ENCODE data around the gene CDC42BPA.

CDC42BPA gene

DNA sequence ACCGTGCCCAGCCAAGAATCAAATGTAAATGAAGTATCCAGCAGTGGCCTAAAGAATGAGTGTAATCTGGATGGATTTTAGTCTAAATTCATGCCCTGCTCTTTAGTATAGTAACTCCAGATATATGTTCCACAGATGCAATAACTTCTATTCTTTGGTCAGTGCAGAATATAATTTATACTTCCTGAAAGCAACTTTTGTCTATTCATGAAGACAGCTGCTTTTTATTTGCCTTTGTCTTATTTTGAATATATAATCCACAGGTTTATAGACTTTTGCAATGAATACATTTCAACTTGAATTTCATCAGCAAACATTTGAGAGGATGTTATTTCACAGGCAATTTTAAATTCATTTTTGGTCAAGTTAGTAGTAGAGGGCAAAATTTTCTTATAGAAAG, 54.4 kb downstream of the CDC42BPA start:
- Histone ChIP-seq H3K9ac (ENCODE audit: low read length) (no peak overlapping the region), H3K4me3 (ENCODE audit: low read length) (no peak overlapping the region), H3K27me3 (ENCODE audit: control insufficient read depth, insufficient read depth, low read length) (no peaks in the 10 kb centered on the region), H3K9me3 (ENCODE audit: control insufficient read depth, low read length) (no peaks in the 10 kb centered on the region), H3K4me1 (ENCODE audit: control insufficient read depth, insufficient read depth, low read length) (no peaks in the 10 kb centered on the region), H3K36me3 (ENCODE audit: control insufficient read depth, insufficient read depth, low read length) (no peaks in the 10 kb centered on the region)

DNA sequence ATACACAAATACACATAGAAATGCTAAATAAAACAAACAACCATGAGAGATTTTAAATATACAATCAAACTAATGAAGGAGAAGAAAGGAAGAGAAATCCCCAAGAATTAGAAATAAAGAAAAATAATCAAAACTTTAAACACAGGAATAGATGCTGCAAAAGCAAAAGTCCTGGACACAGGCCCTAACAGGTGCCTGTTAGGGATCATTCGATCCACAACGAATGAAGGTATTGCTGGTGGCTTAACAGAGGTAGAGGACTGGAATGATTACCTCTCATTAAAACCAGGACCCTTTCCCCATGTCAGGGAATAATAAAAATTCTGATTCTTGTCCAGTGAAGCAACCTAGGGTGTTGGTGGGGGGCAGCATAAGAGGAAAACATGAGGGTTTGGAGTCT, 56.8 kb downstream of the CDC42BPA start:
- Histone ChIP-seq H3K4me1 (ENCODE audit: control insufficient read depth, insufficient read depth, low read length) (no peaks in the 10 kb centered on the region), H3K27me3 (ENCODE audit: control insufficient read depth, insufficient read depth, low read length) (no peaks in the 10 kb centered on the region), H3K4me3 (ENCODE audit: low read length) (no peak overlapping the region), H3K9ac (ENCODE audit: low read length) (no peak overlapping the region), H3K9me3 (ENCODE audit: control insufficient read depth, low read length) (no peaks in the 10 kb centered on the region), H3K36me3 (ENCODE audit: control insufficient read depth, insufficient read depth, low read length) (no peaks in the 10 kb centered on the region)

DNA sequence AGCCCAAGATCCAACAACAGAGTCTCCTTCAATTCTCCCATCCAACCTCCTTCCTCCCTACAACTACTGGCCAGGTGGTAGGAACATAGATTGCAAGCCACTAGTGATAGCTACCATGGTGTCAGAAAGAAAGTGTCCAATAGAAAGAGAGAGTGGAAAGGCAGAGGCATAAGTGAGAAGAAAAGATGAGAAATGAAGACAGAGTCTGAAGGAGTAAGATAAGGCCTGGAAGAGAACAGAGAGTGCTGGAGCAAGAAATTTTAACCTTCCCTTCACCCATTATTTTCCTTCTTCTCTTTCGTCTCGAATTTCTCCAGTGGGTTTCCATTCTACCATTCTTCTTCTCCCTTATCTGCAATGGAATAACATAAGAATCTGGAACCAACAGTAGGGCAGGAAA, 57.9 kb downstream of the CDC42BPA start:
- no peaks in the 10 kb centered on the region for H3K4me1 ChIP-seq (ENCODE audit: control insufficient read depth, insufficient read depth, low read length)
- no peaks in the 10 kb centered on the region for H3K9me3 ChIP-seq (ENCODE audit: control insufficient read depth, low read length)
- no peaks in the 10 kb centered on the region for H3K36me3 ChIP-seq (ENCODE audit: control insufficient read depth, insufficient read depth, low read length)
- H3K9ac ChIP-seq (ENCODE audit: low read length), result no peak overlapping the region
- no peaks in the 10 kb centered on the region for H3K27me3 ChIP-seq (ENCODE audit: control insufficient read depth, insufficient read depth, low read length)
- no peak overlapping the region for H3K4me3 ChIP-seq (ENCODE audit: low read length)

DNA sequence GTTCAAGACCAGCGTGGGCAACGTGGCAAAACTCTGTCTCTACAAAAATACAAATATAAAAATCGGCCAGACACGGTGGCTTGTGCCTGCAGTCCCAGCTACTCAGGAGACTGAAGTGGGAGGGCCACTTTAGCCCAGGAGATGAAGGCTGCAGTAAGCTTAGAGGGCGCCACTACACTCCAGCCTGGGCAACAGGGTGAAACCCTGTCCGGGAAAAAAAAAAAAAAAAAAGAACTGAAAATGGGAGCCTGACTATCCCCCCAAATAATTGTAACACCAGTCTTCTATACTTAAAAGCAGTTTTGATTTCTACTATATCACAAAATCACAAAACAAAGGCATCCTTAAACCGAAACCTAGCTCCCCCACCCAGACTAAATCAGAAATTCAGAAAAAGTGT, 60.3 kb downstream of the CDC42BPA start:
- H3K9me3 ChIP-seq (ENCODE audit: control insufficient read depth, low read length), result no peaks in the 10 kb centered on the region
- no peak overlapping the region for H3K9ac ChIP-seq (ENCODE audit: low read length)
- H3K4me1 ChIP-seq (ENCODE audit: control insufficient read depth, insufficient read depth, low read length), result no peaks in the 10 kb centered on the region
- no peaks in the 10 kb centered on the region for H3K27me3 ChIP-seq (ENCODE audit: control insufficient read depth, insufficient read depth, low read length)
- no peak overlapping the region for H3K4me3 ChIP-seq (ENCODE audit: low read length)
- no peaks in the 10 kb centered on the region for H3K36me3 ChIP-seq (ENCODE audit: control insufficient read depth, insufficient read depth, low read length)

DNA sequence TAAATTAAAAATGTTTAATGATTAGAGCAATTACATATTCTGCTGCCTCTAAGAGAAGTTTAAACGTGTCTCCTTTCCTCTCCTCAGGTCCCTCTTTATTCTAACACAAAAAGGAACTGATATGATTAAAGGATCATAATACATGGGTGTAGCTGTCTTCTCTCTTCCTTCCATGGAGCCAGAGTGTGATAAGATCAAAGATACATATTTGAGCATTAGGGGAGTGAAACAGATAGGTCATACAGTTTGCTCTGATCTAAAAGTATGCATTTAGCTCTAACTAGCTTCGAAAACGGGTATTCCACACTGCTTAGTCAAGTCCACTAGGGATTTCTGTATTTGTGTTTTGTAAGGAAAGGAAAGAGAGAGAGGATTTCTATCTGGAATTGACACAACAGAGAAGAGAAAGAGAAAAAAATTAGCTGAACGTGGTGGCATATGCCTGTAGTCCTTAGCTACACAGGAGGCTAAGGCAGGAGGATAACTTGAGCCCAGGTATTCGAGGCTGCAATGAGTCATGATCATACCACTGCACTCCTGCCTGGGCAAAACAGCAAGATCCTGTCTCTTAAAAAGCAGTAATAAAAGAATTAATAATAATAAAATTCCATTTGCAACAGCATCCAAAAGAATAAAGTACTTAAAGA, 63.1 kb downstream of the CDC42BPA start:
- no peaks in the 10 kb centered on the region for H3K4me1 ChIP-seq (ENCODE audit: control insufficient read depth, insufficient read depth, low read length)

DNA sequence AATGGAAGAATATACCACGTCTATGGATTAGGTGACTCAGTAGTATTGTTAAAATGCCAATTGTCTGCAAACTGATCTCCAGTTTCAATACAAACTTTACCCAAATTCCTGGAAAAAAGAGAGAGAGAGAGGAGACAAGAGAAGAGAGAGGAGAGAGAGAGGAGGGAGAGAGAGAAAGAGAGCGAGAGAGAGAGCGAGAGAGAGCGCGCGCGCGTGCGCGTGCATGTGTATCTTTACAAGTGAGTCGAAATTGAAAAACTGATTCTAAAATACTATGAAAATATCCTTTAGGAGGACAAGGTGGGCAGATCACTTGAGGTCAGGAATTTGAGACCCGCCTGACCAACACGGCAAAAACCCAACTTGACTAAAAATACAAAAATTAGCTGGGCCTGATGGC, 65.2 kb downstream of the CDC42BPA start:
- H3K9me3 ChIP-seq (ENCODE audit: control insufficient read depth, low read length), result no peaks in the 10 kb centered on the region
- no peaks in the 10 kb centered on the region for H3K4me1 ChIP-seq (ENCODE audit: control insufficient read depth, insufficient read depth, low read length)
- no peak overlapping the region for H3K4me3 ChIP-seq (ENCODE audit: low read length)
- no peak overlapping the region for H3K9ac ChIP-seq (ENCODE audit: low read length)
- no peaks in the 10 kb centered on the region for H3K36me3 ChIP-seq (ENCODE audit: control insufficient read depth, insufficient read depth, low read length)
- no peaks in the 10 kb centered on the region for H3K27me3 ChIP-seq (ENCODE audit: control insufficient read depth, insufficient read depth, low read length)

More for the DNA sequence above, 63.1 kb downstream of the CDC42BPA start:
- no peak overlapping the region for H3K4me3 ChIP-seq (ENCODE audit: low read length)
- no peak overlapping the region for H3K9ac ChIP-seq (ENCODE audit: low read length)
- no peaks in the 10 kb centered on the region for H3K36me3 ChIP-seq (ENCODE audit: control insufficient read depth, insufficient read depth, low read length)
- H3K27me3 ChIP-seq (ENCODE audit: control insufficient read depth, insufficient read depth, low read length), result no peaks in the 10 kb centered on the region
- no peaks in the 10 kb centered on the region for H3K9me3 ChIP-seq (ENCODE audit: control insufficient read depth, low read length)

DNA sequence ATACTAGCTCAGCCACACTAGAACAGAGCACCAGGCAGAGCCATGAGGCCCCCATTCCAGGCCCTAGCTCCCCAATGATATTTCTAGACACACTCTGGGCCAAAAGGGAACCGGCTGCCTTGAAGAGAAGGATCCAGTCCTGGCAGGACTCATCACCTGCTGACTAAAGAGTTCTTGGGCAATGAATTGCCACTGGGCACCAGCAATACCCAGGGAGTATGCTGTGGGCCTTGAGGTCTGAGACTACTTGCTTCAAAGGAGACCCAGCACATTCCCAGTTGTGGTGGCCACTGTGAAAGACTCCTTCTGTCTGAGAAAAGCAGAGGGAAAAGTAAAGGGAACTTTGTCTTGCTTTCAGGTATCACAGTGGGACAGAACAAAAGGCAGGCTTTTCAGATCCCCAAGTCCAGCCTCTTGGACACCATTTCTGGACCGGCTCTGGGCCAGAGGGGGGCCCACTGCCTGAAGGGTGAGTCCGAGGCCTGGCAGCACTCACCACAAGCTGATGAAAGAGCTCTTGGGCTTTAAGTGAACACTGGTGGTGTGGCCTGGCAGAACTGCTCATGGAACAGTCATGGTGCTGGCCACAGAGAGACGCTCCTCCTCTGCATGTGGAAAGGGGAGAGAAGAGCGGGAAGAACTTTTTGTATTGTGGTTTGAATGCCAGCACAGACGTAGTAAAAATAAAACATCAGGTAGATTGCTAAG, 72.5 kb downstream of the CDC42BPA start:
- H3K9ac ChIP-seq (ENCODE audit: low read length), result no peak overlapping the region

DNA sequence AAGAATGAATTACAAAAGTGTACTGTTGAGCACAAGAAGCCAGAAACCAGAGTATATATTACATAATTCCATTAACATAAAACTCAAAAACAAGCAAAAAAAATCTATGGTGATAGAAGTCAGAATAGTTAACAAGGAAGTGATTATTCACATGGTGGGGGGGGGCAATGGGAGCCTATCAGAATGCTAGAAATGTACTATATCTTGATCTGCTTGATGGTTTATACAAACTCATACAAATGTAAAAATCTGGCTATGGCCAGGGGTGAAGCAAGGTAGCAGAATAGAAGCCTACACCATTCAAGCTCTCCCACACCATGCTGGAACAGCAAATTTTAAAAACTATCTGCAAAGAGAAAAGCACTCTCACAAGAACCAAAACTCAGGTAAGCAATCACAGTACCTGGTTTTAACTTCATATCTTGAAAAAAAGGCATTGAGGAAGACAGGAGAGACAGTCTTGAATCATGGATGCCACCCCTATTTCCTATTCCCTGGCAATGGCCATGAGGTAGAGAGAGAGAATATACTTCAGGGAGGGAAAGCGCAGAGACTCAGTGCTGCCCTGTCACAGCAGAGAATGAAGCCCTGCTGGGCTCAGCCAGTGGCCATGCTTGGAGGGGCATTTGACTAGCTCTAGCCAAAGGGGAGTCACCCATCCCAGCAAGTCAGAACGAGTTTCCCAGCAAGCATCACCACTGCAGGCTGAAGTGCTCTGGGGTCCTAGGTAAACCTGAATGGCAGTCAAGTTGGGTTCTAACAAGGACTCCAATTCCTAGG, 73.8 kb downstream of the CDC42BPA start:
- H3K4me3 ChIP-seq (ENCODE audit: low read length), result no peak overlapping the region
- no peaks in the 10 kb centered on the region for H3K27me3 ChIP-seq (ENCODE audit: control insufficient read depth, insufficient read depth, low read length)
- H3K9ac ChIP-seq (ENCODE audit: low read length), result no peak overlapping the region
- H3K9me3 ChIP-seq (ENCODE audit: control insufficient read depth, low read length), result no peaks in the 10 kb centered on the region
- peaks cover 17% of the 10 kb centered on the region for H3K4me1 ChIP-seq (ENCODE audit: control insufficient read depth, insufficient read depth, low read length)
- H3K36me3 ChIP-seq (ENCODE audit: control insufficient read depth, insufficient read depth, low read length), result no peaks in the 10 kb centered on the region

More for the DNA sequence above, 72.5 kb downstream of the CDC42BPA start:
- peaks cover 17% of the 10 kb centered on the region for H3K4me1 ChIP-seq (ENCODE audit: control insufficient read depth, insufficient read depth, low read length)
- no peaks in the 10 kb centered on the region for H3K9me3 ChIP-seq (ENCODE audit: control insufficient read depth, low read length)
- H3K4me3 ChIP-seq (ENCODE audit: low read length), result no peak overlapping the region
- no peaks in the 10 kb centered on the region for H3K27me3 ChIP-seq (ENCODE audit: control insufficient read depth, insufficient read depth, low read length)
- H3K36me3 ChIP-seq (ENCODE audit: control insufficient read depth, insufficient read depth, low read length), result no peaks in the 10 kb centered on the region

DNA sequence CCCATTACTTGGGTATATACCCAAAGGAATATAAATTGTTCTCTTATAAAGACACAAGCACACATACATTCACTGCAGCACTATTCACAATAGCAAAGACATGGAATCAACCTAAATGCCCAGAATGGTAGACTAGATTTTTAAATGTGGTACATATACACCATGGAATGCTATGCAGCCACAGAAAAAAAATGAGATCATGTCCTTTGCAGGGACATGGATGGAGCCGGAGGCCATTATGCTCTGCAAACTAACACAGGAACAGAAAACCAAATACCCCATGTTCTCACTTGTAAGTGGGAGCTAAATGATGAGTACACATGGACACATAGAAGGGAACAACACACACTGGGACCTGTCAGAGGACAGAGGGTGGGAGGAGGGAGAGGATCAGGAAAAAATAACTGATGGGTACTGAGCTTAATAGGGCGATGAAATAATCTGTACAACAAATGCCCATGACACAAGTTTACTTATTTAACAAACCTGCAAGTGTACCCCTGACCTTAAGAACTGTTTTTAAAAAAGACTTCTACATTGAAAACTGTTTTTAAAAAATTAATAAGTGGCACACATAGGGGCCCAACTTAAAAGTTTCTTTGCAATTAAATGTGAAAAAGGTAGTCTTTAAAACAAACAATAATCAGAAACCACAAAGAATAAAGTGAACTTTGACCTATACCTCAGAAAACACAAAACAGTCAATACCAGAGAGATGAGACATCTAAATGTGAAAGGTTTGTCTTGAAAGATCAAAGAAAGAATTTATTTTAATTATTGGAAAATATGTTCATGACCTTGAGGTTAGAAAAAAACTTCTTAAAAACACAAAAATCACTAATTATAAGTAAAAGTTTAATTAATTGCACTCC, 75.2 kb downstream of the CDC42BPA start:
- no peaks in the 10 kb centered on the region for H3K9me3 ChIP-seq (ENCODE audit: control insufficient read depth, low read length)

DNA sequence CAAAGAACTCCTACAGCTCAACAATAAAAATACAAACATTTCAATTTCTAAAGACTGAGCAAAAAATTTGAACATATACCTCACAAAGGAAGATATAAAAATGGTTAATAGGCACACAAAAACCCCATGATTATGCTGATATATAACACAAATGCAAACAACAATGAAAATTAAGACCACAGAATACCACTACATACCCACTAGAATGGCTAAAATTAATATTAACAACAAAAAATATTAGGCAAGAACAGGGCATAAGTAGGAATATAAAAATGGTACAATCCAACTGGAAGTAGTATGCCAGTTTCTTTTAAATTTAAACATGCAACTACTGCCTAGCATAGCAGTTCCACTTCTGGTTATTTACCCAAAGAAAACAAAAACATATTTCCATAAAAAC, 77.3 kb downstream of the CDC42BPA start:
- Histone ChIP-seq H3K4me1 (ENCODE audit: control insufficient read depth, insufficient read depth, low read length) (peaks cover 19% of the 10 kb centered on the region), H3K9ac (ENCODE audit: low read length) (no peak overlapping the region), H3K36me3 (ENCODE audit: control insufficient read depth, insufficient read depth, low read length) (no peaks in the 10 kb centered on the region), H3K27me3 (ENCODE audit: control insufficient read depth, insufficient read depth, low read length) (no peaks in the 10 kb centered on the region), H3K9me3 (ENCODE audit: control insufficient read depth, low read length) (no peaks in the 10 kb centered on the region), H3K4me3 (ENCODE audit: low read length) (no peak overlapping the region)

More for the DNA sequence above, 75.2 kb downstream of the CDC42BPA start:
- Histone ChIP-seq H3K27me3 (ENCODE audit: control insufficient read depth, insufficient read depth, low read length) (no peaks in the 10 kb centered on the region), H3K4me3 (ENCODE audit: low read length) (no peak overlapping the region), H3K4me1 (ENCODE audit: control insufficient read depth, insufficient read depth, low read length) (peaks cover 17% of the 10 kb centered on the region), H3K36me3 (ENCODE audit: control insufficient read depth, insufficient read depth, low read length) (no peaks in the 10 kb centered on the region), H3K9ac (ENCODE audit: low read length) (no peak overlapping the region)

DNA sequence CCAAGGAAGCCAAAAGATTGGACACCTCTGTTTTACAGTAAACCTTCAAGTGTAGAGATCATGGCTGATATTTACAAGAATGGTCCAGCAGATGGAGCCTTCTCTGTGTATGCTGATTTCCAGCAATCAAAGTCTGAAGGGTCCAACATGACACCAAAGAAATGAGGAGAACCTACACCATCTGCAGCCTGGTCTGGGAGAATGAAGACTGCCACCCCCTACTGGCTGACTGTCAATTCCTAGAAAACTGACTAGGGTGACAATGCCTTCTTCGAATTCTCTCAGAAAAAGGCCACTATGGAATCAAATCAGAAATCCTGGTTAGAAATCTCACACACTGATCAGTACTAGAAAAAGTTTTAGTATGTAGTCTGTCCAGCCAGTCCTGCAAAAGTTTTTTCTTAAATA, 83.3 kb downstream of the CDC42BPA start:
- H3K4me1 ChIP-seq (ENCODE audit: control insufficient read depth, insufficient read depth, low read length), result peaks cover 7% of the 10 kb centered on the region
- no peaks in the 10 kb centered on the region for H3K36me3 ChIP-seq (ENCODE audit: control insufficient read depth, insufficient read depth, low read length)
- H3K9ac ChIP-seq (ENCODE audit: low read length), result no peak overlapping the region
- no peaks in the 10 kb centered on the region for H3K9me3 ChIP-seq (ENCODE audit: control insufficient read depth, low read length)
- H3K27me3 ChIP-seq (ENCODE audit: control insufficient read depth, insufficient read depth, low read length), result no peaks in the 10 kb centered on the region
- no peak overlapping the region for H3K4me3 ChIP-seq (ENCODE audit: low read length)

All from mucosa of stomach (tissue), 1 donor.